Muscle layer of duodenum (tissue), 2 donors: Measurements from ENCODE around the gene GNG7.
A peak's percentile ranks its signal among the peaks of the same experiment; 100 is the strongest.

ENCODE experiments used
- H3K27ac ChIP-seq: one replicate; pipeline ENCODE4 v1.7.0; 2013; ENCODE audit warnings: mild to moderate bottlenecking, low read length
- H3K27me3 ChIP-seq: one replicate; pipeline ENCODE4 v1.7.0; 2013; ENCODE audit warnings: low read depth, mild to moderate bottlenecking, control low read depth, low read length
- H3K36me3 ChIP-seq, 2 donors: one replicate each; pipeline ENCODE4 v1.7.0; 2013; ENCODE audit warnings: low read length in 2 of 2, control low read depth in 1 of 2, mild to moderate bottlenecking in 1 of 2; ENCODE audit not compliant: insufficient read depth in 2 of 2, control insufficient read depth in 1 of 2
- H3K4me1 ChIP-seq, 2 donors: one replicate each; pipeline ENCODE4 v1.7.0; 2013; ENCODE audit warnings: low read length in 2 of 2, mild to moderate bottlenecking in 2 of 2, control low read depth in 1 of 2, moderate library complexity in 1 of 2; ENCODE audit not compliant: insufficient read depth in 2 of 2, control insufficient read depth in 1 of 2
- H3K4me3 ChIP-seq, 2 donors: one replicate each; pipeline ENCODE4 v1.7.0; 2013; ENCODE audit warnings: low read length in 2 of 2, low read depth in 1 of 2, mild to moderate bottlenecking in 1 of 2
- H3K9me3 ChIP-seq, 2 donors: one replicate each; pipeline ENCODE4 v1.7.0; 2013; ENCODE audit warnings: low read length in 2 of 2, control low read depth in 1 of 2, mild to moderate bottlenecking in 1 of 2; ENCODE audit not compliant: control insufficient read depth in 1 of 2
- donor health status: healthy.

GNG7 gene

DNA sequence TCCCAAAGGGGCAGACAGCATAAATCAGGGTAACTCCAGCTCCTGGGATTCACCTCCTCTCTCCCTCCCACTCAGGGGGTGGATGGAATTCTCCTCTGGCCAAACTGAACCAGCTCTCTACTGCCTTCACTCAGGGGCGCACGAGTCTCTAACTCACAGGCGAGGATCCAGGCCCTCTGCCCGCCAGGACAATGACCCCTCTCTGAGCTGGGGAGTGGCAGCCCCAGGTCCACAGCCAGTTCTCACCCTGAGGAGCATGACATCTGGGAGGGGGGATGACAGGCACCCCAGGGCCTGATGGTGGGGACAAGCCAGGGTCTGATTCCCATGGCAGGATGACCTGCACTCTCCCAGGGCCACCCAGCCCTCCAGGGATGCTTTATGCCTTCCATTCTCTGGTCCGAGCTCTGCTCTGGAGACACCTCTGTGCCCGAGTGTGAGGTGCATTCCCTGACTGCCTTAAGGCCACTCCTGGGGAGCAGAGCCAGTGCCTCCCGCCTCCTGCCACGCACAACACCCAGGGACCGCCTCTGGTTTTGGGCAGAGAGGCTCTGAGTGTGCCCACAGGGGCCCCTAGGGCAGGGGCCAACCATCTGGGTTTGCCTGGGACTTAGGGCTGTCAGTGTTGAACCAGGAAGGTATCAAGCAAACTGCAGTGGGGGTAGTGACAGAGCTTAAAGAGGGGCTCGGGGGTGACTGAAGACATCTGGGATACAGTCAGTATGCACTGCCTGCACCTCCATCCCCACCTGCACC lies 66.2 kb downstream of the GNG7 start:
- no peak overlapping the region for H3K4me3 ChIP-seq
- no peaks in the 10 kb centered on the region for H3K36me3 ChIP-seq
- H3K27me3 ChIP-seq = no peaks in the 10 kb centered on the region
- no peak overlapping the region for H3K27ac ChIP-seq
- peaks cover 0 to 11% of the 10 kb centered on the region in 2 donors for H3K4me1 ChIP-seq
- no peaks in the 10 kb centered on the region for H3K9me3 ChIP-seq

DNA sequence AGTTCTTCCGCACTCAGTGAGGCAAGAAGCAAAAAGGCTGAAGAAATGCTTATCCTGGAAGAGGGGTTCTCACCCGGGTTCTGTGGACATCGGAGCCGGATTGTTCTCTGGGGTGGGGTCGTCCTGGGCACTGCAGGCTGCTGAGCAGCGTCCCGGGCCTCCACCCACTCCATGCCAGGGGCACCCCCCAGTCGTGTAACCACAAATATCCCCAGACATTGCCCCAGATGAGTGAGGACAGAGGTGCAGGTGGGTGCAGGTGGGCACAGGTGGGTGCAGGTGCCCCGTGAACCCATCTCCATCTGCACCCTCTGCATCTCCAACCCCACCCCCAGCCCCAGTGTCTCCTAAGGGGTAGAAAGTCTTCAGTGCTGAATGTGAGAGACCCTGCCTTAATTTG lies 67.5 kb downstream of the GNG7 start:
- no peaks in the 10 kb centered on the region for H3K9me3 ChIP-seq
- no peak overlapping the region for H3K4me3 ChIP-seq
- no peak overlapping the region for H3K27ac ChIP-seq
- peaks cover 0 to 11% of the 10 kb centered on the region in 2 donors for H3K4me1 ChIP-seq
- H3K27me3 ChIP-seq = no peaks in the 10 kb centered on the region
- H3K36me3 ChIP-seq = no peaks in the 10 kb centered on the region

DNA sequence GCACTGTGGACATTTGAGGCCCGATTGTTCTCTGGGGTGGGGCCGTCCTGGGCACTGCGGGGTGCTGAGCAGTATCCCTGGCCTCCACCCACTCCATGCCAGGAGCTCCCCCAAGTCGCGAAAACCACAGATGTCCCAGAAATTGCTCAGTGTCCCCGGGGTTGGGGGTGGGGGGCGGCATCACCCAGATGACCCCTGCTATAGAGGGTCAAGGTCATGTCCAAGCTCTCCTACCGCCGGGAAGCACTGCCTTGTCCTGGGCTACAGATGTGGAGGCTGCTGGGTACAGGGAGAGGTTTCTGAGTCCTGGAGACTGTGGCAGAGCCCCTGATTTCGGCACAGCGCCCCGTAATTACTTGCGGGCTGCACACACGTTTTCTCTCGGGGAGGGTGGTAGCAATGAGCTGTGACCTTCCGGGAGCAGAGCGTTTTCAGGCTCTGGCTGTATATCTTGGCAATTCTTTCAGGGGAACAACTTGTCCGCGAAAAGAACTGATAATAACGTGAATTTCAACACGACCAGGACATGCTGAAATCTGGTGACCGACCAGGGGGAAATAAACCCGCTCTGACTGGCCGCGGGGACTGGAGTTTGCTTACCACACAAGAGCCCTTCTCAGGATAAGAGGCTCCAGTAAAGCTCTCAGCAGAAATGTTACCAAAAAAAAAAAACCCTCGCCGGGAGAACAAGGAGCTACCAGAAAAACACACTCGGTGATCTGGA lies 68.1 kb downstream of the GNG7 start:
- Histone ChIP-seq H3K4me3 (no peak overlapping the region), H3K4me1 (peaks cover 0 to 11% of the 10 kb centered on the region in 2 donors), H3K9me3 (no peaks in the 10 kb centered on the region), H3K27me3 (no peaks in the 10 kb centered on the region), H3K36me3 (no peaks in the 10 kb centered on the region), H3K27ac (peak overlapping the region; percentile 31)

DNA sequence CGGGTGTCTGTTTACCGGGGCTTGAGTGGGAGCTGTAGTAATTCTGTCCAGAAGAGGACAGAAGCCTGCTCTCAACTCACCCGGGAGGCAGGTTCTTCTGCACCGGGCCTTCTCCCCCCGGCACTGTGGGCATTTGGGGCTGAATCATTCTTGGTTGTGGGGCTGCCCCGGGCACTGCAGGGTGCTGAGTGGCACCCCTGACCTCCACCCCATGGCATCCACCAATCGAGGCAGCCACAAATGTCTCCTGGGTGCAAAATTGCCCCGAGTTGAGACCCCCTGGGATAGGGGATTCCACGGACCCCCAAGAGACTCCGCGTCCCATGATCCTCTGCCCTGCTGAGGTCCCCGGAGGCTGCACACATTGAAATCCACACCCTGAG lies 68.8 kb downstream of the GNG7 start:
- no peak overlapping the region for H3K27ac ChIP-seq
- no peaks in the 10 kb centered on the region for H3K9me3 ChIP-seq
- no peaks in the 10 kb centered on the region for H3K27me3 ChIP-seq
- no peaks in the 10 kb centered on the region for H3K36me3 ChIP-seq
- H3K4me3 ChIP-seq = no peak overlapping the region
- H3K4me1 ChIP-seq = peaks cover 0 to 11% of the 10 kb centered on the region in 2 donors

DNA sequence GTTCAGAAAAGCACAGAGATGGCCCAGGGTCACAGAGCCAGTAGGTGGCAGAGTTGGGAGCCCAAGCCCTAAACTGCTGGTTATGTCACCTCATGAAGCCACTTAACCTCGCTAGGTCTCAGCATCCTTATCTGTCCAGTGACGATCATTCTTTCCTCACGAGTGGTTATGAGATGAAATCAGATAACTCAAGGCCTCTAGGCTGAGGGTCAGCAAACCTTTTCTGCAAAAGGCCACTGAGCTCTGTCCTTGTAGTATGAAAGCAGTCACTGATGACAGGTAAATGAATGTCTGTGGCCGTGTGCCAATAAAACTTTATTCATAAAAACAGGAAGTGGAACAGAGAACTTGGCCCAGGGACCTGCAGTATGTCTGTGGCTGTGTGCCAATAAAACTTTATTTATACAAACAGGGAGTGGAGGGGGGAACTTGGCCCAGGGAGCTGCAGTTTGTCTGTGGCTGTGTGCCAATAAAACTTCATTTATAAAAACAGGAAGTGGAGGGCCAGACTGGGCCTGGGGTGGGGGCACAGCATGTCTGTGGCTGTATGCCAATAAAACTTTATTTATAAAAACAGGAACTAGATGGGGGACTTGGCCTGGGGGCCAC lies 71.2 kb downstream of the GNG7 start:
- no peaks in the 10 kb centered on the region for H3K27me3 ChIP-seq
- peak overlapping the region; percentile 39 for H3K27ac ChIP-seq
- no peak overlapping the region for H3K4me3 ChIP-seq
- no peaks in the 10 kb centered on the region for H3K36me3 ChIP-seq
- H3K4me1 ChIP-seq = no peaks in the 10 kb centered on the region
- H3K9me3 ChIP-seq = no peaks in the 10 kb centered on the region

DNA sequence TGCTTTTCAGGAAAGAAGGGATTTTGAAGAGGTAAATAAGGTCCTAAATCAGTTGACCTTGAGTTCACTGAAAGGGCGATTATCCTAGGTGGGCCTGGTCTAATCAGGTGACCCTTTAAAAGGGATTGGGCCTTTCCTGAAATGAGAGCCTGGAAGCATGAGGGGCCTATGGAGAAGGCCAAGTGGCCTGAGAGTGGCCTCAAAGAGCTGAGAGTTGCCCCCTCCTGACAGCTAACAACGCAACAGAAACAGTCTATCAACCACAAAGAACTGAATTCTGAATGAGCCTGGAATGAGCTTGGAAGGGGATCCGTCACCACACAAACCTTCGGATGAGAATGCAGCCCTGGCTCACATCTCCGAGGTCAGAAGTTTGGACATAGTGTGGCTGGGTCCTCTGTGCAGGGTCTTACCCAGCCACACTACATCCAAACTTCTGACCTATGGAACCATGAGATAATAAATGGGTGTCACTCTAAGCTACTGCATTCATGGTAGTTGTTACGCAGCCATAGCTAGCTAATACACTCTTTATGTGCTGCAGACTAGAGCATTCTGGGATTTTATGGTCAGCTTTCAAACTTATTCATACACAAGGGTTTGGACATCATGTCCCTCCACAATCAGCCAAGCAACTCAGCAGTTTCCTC lies 72.0 kb downstream of the GNG7 start:
- Histone ChIP-seq H3K27me3 (no peaks in the 10 kb centered on the region), H3K36me3 (no peaks in the 10 kb centered on the region), H3K4me3 (no peak overlapping the region), H3K27ac (peak overlapping the region; percentile 60), H3K4me1 (no peaks in the 10 kb centered on the region), H3K9me3 (no peaks in the 10 kb centered on the region)

DNA sequence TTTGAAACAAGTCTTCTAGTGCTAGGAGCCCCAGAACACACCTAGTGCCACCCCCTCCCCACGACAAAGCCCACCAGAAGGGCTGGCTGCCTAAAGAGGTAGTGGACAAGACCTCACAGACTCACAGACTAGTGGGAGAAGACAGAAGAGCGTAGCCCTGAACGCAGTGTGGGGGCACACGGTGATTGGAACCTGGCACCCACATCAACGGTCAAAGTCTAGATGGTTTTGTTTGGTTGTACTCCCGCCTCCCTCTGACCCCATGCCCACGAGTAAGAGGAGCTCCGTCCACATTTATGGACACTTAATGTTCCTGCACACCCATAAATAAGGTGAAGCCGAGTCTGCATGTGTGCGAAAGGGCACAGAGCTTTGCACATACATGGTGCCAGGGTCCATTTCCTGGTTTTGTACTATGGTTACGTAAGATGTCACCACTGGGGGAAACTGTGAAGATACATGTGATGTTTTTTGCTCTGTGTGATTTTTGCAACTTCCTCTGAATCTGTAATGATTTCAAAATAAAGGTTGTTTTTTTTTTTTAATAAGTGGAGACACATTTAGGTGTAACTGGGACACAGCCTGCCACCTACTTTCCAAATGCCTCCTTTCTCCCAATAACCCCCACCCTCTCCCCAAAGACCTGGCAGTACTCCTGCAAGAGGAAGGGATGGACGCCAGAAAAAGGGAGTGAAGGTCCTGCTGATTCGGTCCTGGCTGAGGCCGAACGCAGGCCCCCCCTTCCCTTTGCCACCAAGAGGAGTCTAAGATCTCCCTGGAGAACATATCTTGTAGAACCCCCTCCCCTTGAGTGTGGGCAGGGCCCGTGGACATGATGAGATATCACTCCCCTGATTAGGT lies 72.8 kb downstream of the GNG7 start:
- no peaks in the 10 kb centered on the region for H3K4me1 ChIP-seq

DNA sequence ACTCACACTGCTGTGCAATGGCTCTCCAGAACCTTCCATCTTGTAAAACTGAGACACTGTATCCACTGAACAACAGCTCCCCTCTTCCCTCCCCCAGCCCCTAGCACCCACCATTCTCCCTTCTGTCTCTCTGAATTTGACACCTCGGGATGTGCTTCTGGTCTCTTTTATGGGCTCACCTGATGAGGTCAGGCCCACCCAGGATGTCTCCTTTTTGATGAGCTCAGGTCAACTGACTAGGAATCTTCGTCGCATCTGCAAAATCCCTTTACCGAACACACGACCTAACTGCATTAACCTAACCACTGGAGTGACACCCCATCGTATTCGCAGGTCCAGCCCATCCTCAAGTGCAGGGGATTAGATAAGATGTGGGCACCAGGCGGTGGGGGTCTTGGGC lies 73.9 kb downstream of the GNG7 start:
- no peaks in the 10 kb centered on the region for H3K9me3 ChIP-seq
- H3K27me3 ChIP-seq = no peaks in the 10 kb centered on the region
- no peak overlapping the region for H3K4me3 ChIP-seq
- H3K4me1 ChIP-seq = no peaks in the 10 kb centered on the region
- H3K36me3 ChIP-seq = no peaks in the 10 kb centered on the region
- no peak overlapping the region for H3K27ac ChIP-seq

More for the DNA sequence above, 72.8 kb downstream of the GNG7 start:
- H3K27me3 ChIP-seq = no peaks in the 10 kb centered on the region
- no peaks in the 10 kb centered on the region for H3K36me3 ChIP-seq
- peak overlapping the region; percentile 60 for H3K27ac ChIP-seq
- no peak overlapping the region for H3K4me3 ChIP-seq
- no peaks in the 10 kb centered on the region for H3K9me3 ChIP-seq

DNA sequence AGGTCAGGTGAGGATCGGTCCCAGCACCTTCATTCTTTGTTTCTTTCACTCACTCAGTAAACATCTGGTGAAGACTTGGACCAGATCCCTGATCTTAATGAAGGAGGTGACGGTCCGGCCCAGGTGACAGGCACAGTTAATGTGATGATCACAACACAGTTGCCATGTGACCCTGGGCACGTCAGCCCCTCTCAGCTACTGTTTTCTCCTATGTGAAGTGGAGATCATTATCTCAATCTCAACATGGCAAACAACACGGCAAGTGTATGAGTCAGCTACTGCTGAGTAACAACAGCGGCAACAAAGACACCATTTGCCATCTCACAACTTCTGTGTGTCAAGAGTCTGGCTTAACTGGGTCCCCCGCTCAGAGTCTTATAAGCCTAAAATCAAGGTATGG lies 74.6 kb downstream of the GNG7 start:
- no peak overlapping the region for H3K4me3 ChIP-seq
- no peaks in the 10 kb centered on the region for H3K4me1 ChIP-seq
- no peak overlapping the region for H3K27ac ChIP-seq

DNA sequence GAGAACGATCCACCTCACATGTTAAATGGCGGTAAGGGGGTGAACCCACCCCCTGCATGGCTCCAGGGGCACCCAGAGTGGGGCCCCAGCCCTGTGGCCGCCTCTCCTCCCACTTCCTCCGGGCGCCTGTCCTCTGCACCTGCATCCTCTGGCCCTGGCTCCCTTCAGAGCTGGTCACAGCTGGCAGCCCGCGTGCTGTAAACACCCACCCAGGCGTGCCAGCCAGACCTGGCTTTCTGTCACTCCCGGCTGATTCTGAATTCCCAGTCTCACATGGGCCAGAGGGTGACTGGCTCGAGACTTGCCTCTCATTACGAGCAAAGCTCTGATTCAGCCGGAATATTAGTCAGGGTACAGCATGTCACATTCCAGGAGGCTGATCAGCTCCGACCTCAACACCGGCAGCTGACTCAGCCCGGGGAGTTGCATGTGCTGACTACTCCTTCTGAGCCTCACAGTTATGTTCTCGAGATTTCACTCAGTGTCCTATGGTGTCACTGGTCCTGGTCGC lies 75.1 kb downstream of the GNG7 start:
- Histone ChIP-seq H3K27ac (no peak overlapping the region), H3K27me3 (no peaks in the 10 kb centered on the region), H3K36me3 (no peaks in the 10 kb centered on the region), H3K4me3 (no peak overlapping the region), H3K4me1 (no peaks in the 10 kb centered on the region), H3K9me3 (no peaks in the 10 kb centered on the region)

More for the DNA sequence above, 74.6 kb downstream of the GNG7 start:
- no peaks in the 10 kb centered on the region for H3K9me3 ChIP-seq
- H3K36me3 ChIP-seq = no peaks in the 10 kb centered on the region
- H3K27me3 ChIP-seq = no peaks in the 10 kb centered on the region
